Transverse colon (tissue), 4 donors: ENCODE results near the gene LDB2. TPM values are rescaled to one million over a fixed set of nuclear protein-coding genes. Genes with fewer than 3 reads are reported as not detected.

Source experiments
- DNase-seq: peaks from one replicate; pipeline ENCODE4 v3.0.0-alpha.2; 2019
- H3K27ac ChIP-seq, 4 donors: fragments of 200-600 bp; sonication (generic); 2 replicates each; pipeline ENCODE4 v1.5.1; 2016 to 2018; ENCODE audit warnings: inconsistent platforms in 4 of 4
- H3K27me3 ChIP-seq: fragments of 200-600 bp; sonication (generic); 2 replicates; pipeline ENCODE4 v1.5.1; 2017; ENCODE audit warnings: inconsistent platforms
- H3K36me3 ChIP-seq, 4 donors: fragments of 200-600 bp; sonication (generic); 2 replicates each; pipeline ENCODE4 v1.5.1; 2017 to 2019; ENCODE audit warnings: inconsistent platforms in 4 of 4
- H3K4me1 ChIP-seq, 4 donors: fragments of 200-600 bp; sonication (generic); 2 replicates each; pipeline ENCODE4 v1.5.1; 2017 to 2020; ENCODE audit warnings: inconsistent platforms in 4 of 4
- H3K4me3 ChIP-seq, 4 donors: fragments of 200-600 bp; sonication (generic); 1 replicate in 1 of 4; 2 replicates in 3 of 4; pipeline versions ENCODE4 v1.5.1 to v1.6.1; 2017 to 2019; ENCODE audit warnings: inconsistent platforms in 4 of 4
- H3K9me3 ChIP-seq, 2 donors: fragments of 200-600 bp; sonication (generic); 2 replicates each; pipeline ENCODE4 v1.5.1; 2017 to 2019; ENCODE audit warnings: inconsistent platforms in 2 of 2
- CTCF ChIP-seq, 5 experiments: fragments of 200-600 bp in 3 of 5; fragments of 450-650 bp in 2 of 5; sonication (generic) in 3 of 5; IDR thresholded peaks; 1 replicate in 2 of 5; 2 replicates in 3 of 5; pipeline ENCODE4 v1.5.1; 2016 to 2017; ENCODE audit warnings: antibody characterized with exemption in 5 of 5, inconsistent platforms in 3 of 5, mild to moderate bottlenecking in 2 of 5, moderate library complexity in 1 of 5
- EP300 ChIP-seq: sonication (generic); formaldehyde crosslinking; IDR thresholded peaks from one replicate; pipeline ENCODE4 v1.6.1; 2017; ENCODE audit warnings: antibody characterized with exemption, low read depth
- POLR2A ChIP-seq: fragments of 450-650 bp; IDR thresholded peaks from one replicate; pipeline ENCODE4 v1.6.1; 2016; ENCODE audit warnings: antibody characterized with exemption, mild to moderate bottlenecking, moderate library complexity
- POLR2AphosphoS5 ChIP-seq, 3 donors: sonication (generic); formaldehyde crosslinking; IDR thresholded peaks; one replicate each; pipeline ENCODE4 v1.6.1; 2016; ENCODE audit warnings: antibody characterized with exemption in 3 of 3
- WGBS, 2 donors: methylation state at CpG; one replicate each; pipeline ENCODE4 v1.1.5; 2018; ENCODE audit warnings: low coverage in 1 of 2; 5-methylcytosine and 5-hydroxymethylcytosine counted together
- in situ Hi-C, 4 donors: fragments of 200-750 bp; cut with MboI; loops; one replicate each; pipeline versions ENCODE4 v1.15.0 to v1.15.1; 2017; ENCODE audit warnings: low sequenced_read_pairs in 3 of 4, low pct_ligation_motif_present in 1 of 4, low pct_unique_long_range_greater_than_20kb in 1 of 4
- intact Hi-C: fragments of 100-400 bp; cut with DNase I; formaldehyde crosslinking; loops from one replicate; pipeline ENCODE4 v1.15.1; 2023; ENCODE audit warnings: low total_unique reads
- total RNA-seq, 4 donors: library from RNA; depleted of rRNA; stranded (reverse); fragments of >200 nt; gene quantifications; one replicate each; pipeline ENCODE4 v1.1.0, GENCODE V29; 2016

Gene LDB2
- total RNA-seq, 4 donors from 2014 or later = 7.0 to 46.6 (median 8.9) TPM

GRCh38 chr4:16869594-16870245 is 28.7 kb downstream of the LDB2 start:
- H3K27me3 ChIP-seq = no peaks in the 10 kb centered on the region
- DNase-seq = no peak
- in situ Hi-C loops (no loop called here), intact Hi-C loops (no loop called here)
- H3K4me1 ChIP-seq = no peaks in the 10 kb centered on the region
- no peak for TF ChIP-seq CTCF (IDR thresholded peaks at IDR 0.05)
- no peak for TF ChIP-seq POLR2A
- no peak for TF ChIP-seq EP300
- no peak for TF ChIP-seq POLR2AphosphoS5 (IDR thresholded peaks at IDR 0.05)
- WGBS, 2 donors = 85 to 86% methylated on average over 11 to 12 of the region's 12 CpGs
- H3K9me3 ChIP-seq = no peaks in the 10 kb centered on the region
- no peak overlapping the region for H3K27ac ChIP-seq
- no peaks in the 10 kb centered on the region for H3K36me3 ChIP-seq
- H3K4me3 ChIP-seq = no peak overlapping the region

GRCh38 chr4:16868674-16869073 is 29.8 kb downstream of the LDB2 start:
- Histone ChIP-seq H3K4me1 (no peaks in the 10 kb centered on the region), H3K27ac (no peak overlapping the region), H3K4me3 (no peak overlapping the region), H3K36me3 (no peaks in the 10 kb centered on the region), H3K9me3 (no peaks in the 10 kb centered on the region), H3K27me3 (no peaks in the 10 kb centered on the region)
- DNase-seq = no peak
- TF ChIP-seq CTCF (IDR thresholded peaks at IDR 0.05) = no peak
- TF ChIP-seq EP300 = no peak
- TF ChIP-seq POLR2A = no peak
- no peak for TF ChIP-seq POLR2AphosphoS5 (IDR thresholded peaks at IDR 0.05)
- in situ Hi-C loops = no loop called here
- WGBS, 2 donors = 79 to 80% methylated on average over 5 of the region's 5 CpGs
- intact Hi-C loops = no loop called here

DNA sequence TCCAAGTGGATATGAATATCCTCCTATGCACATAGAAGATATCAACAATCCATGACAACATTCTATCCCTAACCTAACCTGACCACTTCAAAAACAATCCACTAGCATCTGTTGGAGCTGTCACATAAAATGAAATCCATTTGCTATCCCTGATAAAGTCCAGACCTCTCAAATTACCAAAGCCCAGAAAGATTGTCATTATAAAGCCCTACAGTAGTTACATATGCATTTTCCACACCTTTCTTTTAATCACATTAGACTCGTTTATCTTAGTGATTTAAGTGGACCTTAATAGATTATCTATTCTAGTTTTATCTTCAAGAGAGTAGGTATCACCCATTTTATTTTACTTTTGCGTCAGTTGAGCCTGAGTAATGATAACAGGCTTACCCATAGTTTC is 30.6 kb downstream of the LDB2 start:
- H3K27ac ChIP-seq = no peak overlapping the region
- DNase-seq = no peak
- intact Hi-C loops = no loop called here
- in situ Hi-C loops = no loop called here
- 39 to 58% methylated on average over 2 of the region's 2 CpGs for WGBS, 2 donors
- no peaks in the 10 kb centered on the region for H3K27me3 ChIP-seq
- no peaks in the 10 kb centered on the region for H3K9me3 ChIP-seq
- H3K4me3 ChIP-seq = no peak overlapping the region
- TF ChIP-seq POLR2AphosphoS5 (IDR thresholded peaks at IDR 0.05) (no peak), POLR2A (no peak), CTCF (IDR thresholded peaks at IDR 0.05) (no peak), EP300 (no peak)
- H3K4me1 ChIP-seq = no peaks in the 10 kb centered on the region
- H3K36me3 ChIP-seq = no peaks in the 10 kb centered on the region

- no peak for DNase-seq
- H3K27me3 ChIP-seq = no peaks in the 10 kb centered on the region
- H3K36me3 ChIP-seq = no peaks in the 10 kb centered on the region
- H3K4me1 ChIP-seq = no peaks in the 10 kb centered on the region
- TF ChIP-seq EP300 = no peak
- TF ChIP-seq CTCF (IDR thresholded peaks at IDR 0.05) = no peak
- no peak for TF ChIP-seq POLR2AphosphoS5 (IDR thresholded peaks at IDR 0.05)
- no peak for TF ChIP-seq POLR2A
- intact Hi-C loops = no loop called here
- H3K27ac ChIP-seq = no peak overlapping the region
- in situ Hi-C loops = no loop called here
- no peaks in the 10 kb centered on the region for H3K9me3 ChIP-seq
- no peak overlapping the region for H3K4me3 ChIP-seq
- WGBS, 2 donors = 93 to 100% methylated on average over 2 to 3 of the region's 3 CpGs
Measured at GRCh38 chr4:16866974-16867373, 31.5 kb downstream of the LDB2 start.
